Measurements from ENCODE around the gene ZCCHC24. TPM values are rescaled to one million over a fixed set of nuclear protein-coding genes. Genes with fewer than 3 reads are reported as not detected.

ZCCHC24 gene
- total RNA-seq, 1 donor from 2014 or later, result 0.52 TPM

GRCh38 chr10:79415736-79416577 lies 29.5 kb downstream of the ZCCHC24 start:
- DNase-seq (ENCODE audit: low spot score), result no peak
- intact Hi-C loops (cut with micrococcal nuclease), result no loop called here
- no peaks in the 10 kb centered on the region for H3K4me1 Mint-ChIP-seq (ENCODE audit: low read depth)
- H3K4me3 Mint-ChIP-seq, result no peak overlapping the region
- H3K27me3 Mint-ChIP-seq (ENCODE audit: insufficient read depth), result no peaks in the 10 kb centered on the region
- no peaks in the 10 kb centered on the region for H3K9me3 Mint-ChIP-seq
- H3K36me3 Mint-ChIP-seq (ENCODE audit: low read depth), result no peaks in the 10 kb centered on the region
- H3K27ac Mint-ChIP-seq, result no peak overlapping the region

- intact Hi-C loops (cut with micrococcal nuclease), result no loop called here
- no peak overlapping the region for H3K27ac Mint-ChIP-seq
Observed at GRCh38 chr10:79414714-79415113, 30.7 kb downstream of the ZCCHC24 start.

GRCh38 chr10:79413196-79413595 lies 32.2 kb downstream of the ZCCHC24 start:
- DNase-seq (ENCODE audit: low spot score), result no peak
- Mint-ChIP-seq H3K4me3 (no peak overlapping the region), H3K27me3 (ENCODE audit: insufficient read depth) (peaks cover 2% of the 10 kb centered on the region), H3K9me3 (no peaks in the 10 kb centered on the region), H3K27ac (no peak overlapping the region), H3K4me1 (ENCODE audit: low read depth) (no peaks in the 10 kb centered on the region), H3K36me3 (ENCODE audit: low read depth) (no peaks in the 10 kb centered on the region)
- intact Hi-C loops (cut with micrococcal nuclease), result no loop called here

More at GRCh38 chr10:79414714-79415113, 30.7 kb downstream of the ZCCHC24 start:
- Mint-ChIP-seq H3K4me3 (no peak overlapping the region), H3K4me1 (ENCODE audit: low read depth) (no peaks in the 10 kb centered on the region), H3K36me3 (ENCODE audit: low read depth) (no peaks in the 10 kb centered on the region), H3K9me3 (no peaks in the 10 kb centered on the region), H3K27me3 (ENCODE audit: insufficient read depth) (peaks cover 2% of the 10 kb centered on the region)
- no peak for DNase-seq (ENCODE audit: low spot score)

GRCh38 chr10:79412516-79412915 lies 32.9 kb downstream of the ZCCHC24 start:
- Mint-ChIP-seq H3K27me3 (ENCODE audit: insufficient read depth) (peaks cover 2% of the 10 kb centered on the region), H3K36me3 (ENCODE audit: low read depth) (no peaks in the 10 kb centered on the region), H3K9me3 (no peaks in the 10 kb centered on the region), H3K4me1 (ENCODE audit: low read depth) (no peaks in the 10 kb centered on the region), H3K27ac (no peak overlapping the region), H3K4me3 (no peak overlapping the region)
- intact Hi-C loops (cut with micrococcal nuclease), result no loop called here
- DNase-seq (ENCODE audit: low spot score), result no peak

- Mint-ChIP-seq H3K9me3 (no peaks in the 10 kb centered on the region), H3K36me3 (ENCODE audit: low read depth) (no peaks in the 10 kb centered on the region), H3K4me3 (no peak overlapping the region), H3K4me1 (ENCODE audit: low read depth) (no peaks in the 10 kb centered on the region), H3K27ac (no peak overlapping the region), H3K27me3 (ENCODE audit: insufficient read depth) (peaks cover 2% of the 10 kb centered on the region)
- intact Hi-C loops (cut with micrococcal nuclease), result no loop called here
- no peak for DNase-seq (ENCODE audit: low spot score)
Observed at GRCh38 chr10:79411546-79412495, 33.6 kb downstream of the ZCCHC24 start.

- no peaks in the 10 kb centered on the region for H3K36me3 Mint-ChIP-seq (ENCODE audit: low read depth)
- H3K9me3 Mint-ChIP-seq, result no peaks in the 10 kb centered on the region
- H3K4me3 Mint-ChIP-seq, result no peak overlapping the region
- DNase-seq (ENCODE audit: low spot score), result no peak
- H3K27me3 Mint-ChIP-seq (ENCODE audit: insufficient read depth), result peaks cover 2% of the 10 kb centered on the region
- H3K4me1 Mint-ChIP-seq (ENCODE audit: low read depth), result no peaks in the 10 kb centered on the region
- intact Hi-C loops (cut with micrococcal nuclease), result no loop called here
- no peak overlapping the region for H3K27ac Mint-ChIP-seq
Observed at GRCh38 chr10:79410315-79411094, 34.9 kb downstream of the ZCCHC24 start.

GRCh38 chr10:79409726-79410085 lies 35.7 kb downstream of the ZCCHC24 start:
- H3K27me3 Mint-ChIP-seq (ENCODE audit: insufficient read depth), result peaks cover 2% of the 10 kb centered on the region
- no peak overlapping the region for H3K27ac Mint-ChIP-seq
- no peaks in the 10 kb centered on the region for H3K36me3 Mint-ChIP-seq (ENCODE audit: low read depth)
- intact Hi-C loops (cut with micrococcal nuclease), result no loop called here
- no peak overlapping the region for H3K4me3 Mint-ChIP-seq
- H3K9me3 Mint-ChIP-seq, result no peaks in the 10 kb centered on the region
- DNase-seq (ENCODE audit: low spot score), result no peak
- no peaks in the 10 kb centered on the region for H3K4me1 Mint-ChIP-seq (ENCODE audit: low read depth)

- DNase-seq (ENCODE audit: low spot score), result no peak
- Mint-ChIP-seq H3K4me3 (no peak overlapping the region), H3K9me3 (no peaks in the 10 kb centered on the region), H3K27ac (no peak overlapping the region), H3K36me3 (ENCODE audit: low read depth) (no peaks in the 10 kb centered on the region), H3K27me3 (ENCODE audit: insufficient read depth) (peaks cover 3% of the 10 kb centered on the region), H3K4me1 (ENCODE audit: low read depth) (no peaks in the 10 kb centered on the region)
- intact Hi-C loops (cut with micrococcal nuclease), result no loop called here
Observed at GRCh38 chr10:79409038-79409725, 36.2 kb downstream of the ZCCHC24 start.

GRCh38 chr10:79407811-79408795 lies 37.3 kb downstream of the ZCCHC24 start:
- no peak overlapping the region for H3K27ac Mint-ChIP-seq
- H3K4me3 Mint-ChIP-seq, result no peak overlapping the region
- DNase-seq (ENCODE audit: low spot score), result no peak
- H3K4me1 Mint-ChIP-seq (ENCODE audit: low read depth), result no peaks in the 10 kb centered on the region
- H3K36me3 Mint-ChIP-seq (ENCODE audit: low read depth), result no peaks in the 10 kb centered on the region
- H3K27me3 Mint-ChIP-seq (ENCODE audit: insufficient read depth), result peaks cover 3% of the 10 kb centered on the region
- no peaks in the 10 kb centered on the region for H3K9me3 Mint-ChIP-seq
- intact Hi-C loops (cut with micrococcal nuclease), result no loop called here

- Mint-ChIP-seq H3K9me3 (no peaks in the 10 kb centered on the region), H3K4me1 (ENCODE audit: low read depth) (no peaks in the 10 kb centered on the region), H3K4me3 (no peak overlapping the region), H3K27ac (no peak overlapping the region), H3K36me3 (ENCODE audit: low read depth) (no peaks in the 10 kb centered on the region), H3K27me3 (ENCODE audit: insufficient read depth) (peaks cover 3% of the 10 kb centered on the region)
- no peak for DNase-seq (ENCODE audit: low spot score)
- intact Hi-C loops (cut with micrococcal nuclease), result no loop called here
Observed at GRCh38 chr10:79407423-79407796, 38.0 kb downstream of the ZCCHC24 start.

GRCh38 chr10:79406683-79407422 lies 38.6 kb downstream of the ZCCHC24 start:
- Mint-ChIP-seq H3K27me3 (ENCODE audit: insufficient read depth) (peaks cover 3% of the 10 kb centered on the region), H3K27ac (no peak overlapping the region), H3K4me3 (no peak overlapping the region), H3K4me1 (ENCODE audit: low read depth) (no peaks in the 10 kb centered on the region), H3K36me3 (ENCODE audit: low read depth) (no peaks in the 10 kb centered on the region), H3K9me3 (no peaks in the 10 kb centered on the region)
- intact Hi-C loops (cut with micrococcal nuclease), result no loop called here
- DNase-seq (ENCODE audit: low spot score), result no peak

Data from activated T-helper 1 cell treated with anti-CD3 and anti-CD28 coated beads, Interleukin-12 subunit alpha, Interleukin-12 subunit beta, Interleukin-2, Interleukin-4 antibody, amounts not matched to agents 30 ng/mL and 10 ng/mL and 1 ng/mL, durations not matched to agents 14 hours and 24 hours and 36 hours (primary cell).